ENCODE results near the gene PLXDC2.

DNA sequence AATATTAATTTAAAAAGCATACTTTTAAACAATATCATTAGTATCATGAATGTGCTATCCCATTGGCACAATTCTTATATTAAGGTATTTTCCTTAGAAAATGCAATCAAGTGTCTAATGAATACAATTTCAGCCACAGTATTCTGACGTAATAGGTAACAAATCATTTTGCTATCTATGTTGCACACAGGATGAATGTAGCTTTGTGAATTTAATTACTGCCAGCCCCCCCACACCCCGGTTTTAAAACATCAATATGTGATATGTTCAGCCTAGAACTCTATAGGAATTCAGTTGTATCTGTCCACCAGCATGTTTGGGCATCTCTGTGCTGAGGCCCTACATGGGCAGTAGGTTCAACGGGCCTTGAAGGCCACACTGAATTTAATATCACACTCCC lies 274.6 kb downstream of the PLXDC2 start:
- TF ChIP-seq CTCF (IDR thresholded peaks at IDR 0.05) (no peak), POLR2A (IDR thresholded peaks at IDR 0.05) (no peak)

Measured in Peyer's patch (tissue), 4 donors.